Skin epidermis (tissue), 12 donors: ENCODE results near the gene ANKRD52.

ENCODE experiments used
- H3K27ac ChIP-seq, 21 experiments: fragments of 200-600 bp; sonication (generic) in 11 of 21; one replicate each; pipeline ENCODE4 v1.5.0; 2020; ENCODE audit warnings: mild to moderate bottlenecking in 3 of 21, inconsistent platforms in 2 of 21, moderate library complexity in 2 of 21
- H3K4me3 ChIP-seq, 7 experiments: fragments of 200-600 bp; sonication (generic) in 2 of 7; one replicate each; pipeline ENCODE4 v1.5.0; 2020; ENCODE audit warnings: inconsistent platforms in 2 of 7, mild to moderate bottlenecking in 2 of 7, moderate library complexity in 1 of 7

ANKRD52 gene

GRCh38 chr12:56190695-56191155 lies 67.5 kb downstream of the ANKRD52 start:
- H3K27ac ChIP-seq: peak overlapping the region in 20 of 21 experiments; percentile 66 to 98 (median 91)
- peak overlapping the region; percentile 47 to 95 (median 85) for H3K4me3 ChIP-seq

GRCh38 chr12:56189918-56190694 lies 68.1 kb downstream of the ANKRD52 start:
- Histone ChIP-seq H3K4me3 (peak overlapping the region; percentile 47 to 95 (median 85)), H3K27ac (peak overlapping the region; percentile 37 to 98 (median 91))

GRCh38 chr12:56189099-56189917 lies 68.9 kb downstream of the ANKRD52 start, which contains the start of gene SMARCC2:
Gene SMARCC2, minus strand, starts transcription at chr12:56189483. Its CDS starts 22 bp downstream, at chr12:56189461.
- Histone ChIP-seq H3K4me3 (peak within 1 kb of the TSS; percentile 74 to 95 (median 85)), H3K27ac (peak within 1 kb of the TSS; percentile 84 to 98 (median 93))

- peak overlapping the region; percentile 84 to 98 (median 93) for H3K27ac ChIP-seq
- H3K4me3 ChIP-seq: peak overlapping the region; percentile 74 to 95 (median 85)
Measured at GRCh38 chr12:56188778-56189098, 69.4 kb downstream of the ANKRD52 start.

DNA sequence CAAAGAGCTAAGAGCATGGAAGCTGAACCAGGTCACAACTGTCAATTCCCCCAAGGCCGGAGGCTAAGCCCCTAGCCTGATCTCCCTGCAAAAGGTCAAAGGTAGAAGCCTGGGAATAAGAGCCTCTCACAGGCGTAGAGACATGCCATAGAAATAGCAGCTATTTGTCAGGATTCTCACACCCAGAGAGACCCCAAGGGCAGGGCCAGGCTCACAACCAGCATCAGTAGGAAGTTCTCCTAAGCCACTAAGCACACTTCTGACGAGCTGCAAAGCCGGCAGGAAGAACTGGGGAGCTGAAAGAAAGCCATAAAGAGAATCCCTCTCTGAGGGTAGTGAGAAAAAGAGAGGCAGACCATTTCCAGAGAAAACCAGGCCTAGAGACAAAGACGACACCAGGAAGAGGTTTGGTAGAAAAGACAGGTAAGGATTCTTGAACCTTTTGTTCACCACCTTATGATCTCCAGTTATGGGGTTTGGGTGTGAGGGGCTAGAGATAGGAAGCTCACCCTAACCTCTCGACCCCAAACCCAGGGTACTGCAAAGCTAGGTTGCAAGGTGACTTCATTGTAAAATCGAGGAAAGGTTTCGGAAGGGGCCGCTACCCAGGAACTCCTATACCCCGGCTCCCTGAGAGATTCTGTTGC lies 69.9 kb downstream of the ANKRD52 start:
- peak overlapping the region in 20 of 21 experiments; percentile 84 to 98 (median 93) for H3K27ac ChIP-seq
- H3K4me3 ChIP-seq: peak overlapping the region; percentile 74 to 95 (median 85)
